ENCODE results near the gene SLC24A4. TPM values are rescaled to one million over a fixed set of nuclear protein-coding genes. Genes with fewer than 3 reads are reported as not detected.

Gene SLC24A4
- total and polyA plus RNA-seq, 2 donors = 0.66 to 0.80 TPM

DNA sequence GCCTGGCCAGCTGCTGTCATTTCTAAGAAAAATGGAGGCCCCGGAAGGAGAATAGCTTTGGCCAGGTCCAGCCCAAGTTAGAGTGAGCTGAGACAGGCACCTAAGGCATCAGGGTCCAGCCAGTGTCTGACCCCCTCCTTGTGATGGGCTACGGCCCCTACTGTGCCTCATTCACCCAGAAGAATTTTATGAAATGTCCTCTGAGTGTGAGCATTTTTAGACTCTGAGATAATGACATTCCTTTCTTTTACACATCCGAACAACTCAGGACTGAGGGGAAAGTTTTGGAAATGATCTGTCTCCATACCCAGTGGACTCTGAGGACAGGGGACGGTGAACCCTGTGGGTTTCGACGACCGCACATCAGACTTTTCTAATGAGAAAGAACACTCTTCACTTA, 50.4 kb downstream of the SLC24A4 start:
- DNase-seq (ENCODE audit: low read depth in 6 of 9, low spot score in 9 of 9) = no peak
- no peaks in the 10 kb centered on the region for H3K4me1 ChIP-seq (ENCODE audit: control insufficient read depth in 2 of 2, insufficient read depth in 2 of 2, low read length in 2 of 2)

DNA sequence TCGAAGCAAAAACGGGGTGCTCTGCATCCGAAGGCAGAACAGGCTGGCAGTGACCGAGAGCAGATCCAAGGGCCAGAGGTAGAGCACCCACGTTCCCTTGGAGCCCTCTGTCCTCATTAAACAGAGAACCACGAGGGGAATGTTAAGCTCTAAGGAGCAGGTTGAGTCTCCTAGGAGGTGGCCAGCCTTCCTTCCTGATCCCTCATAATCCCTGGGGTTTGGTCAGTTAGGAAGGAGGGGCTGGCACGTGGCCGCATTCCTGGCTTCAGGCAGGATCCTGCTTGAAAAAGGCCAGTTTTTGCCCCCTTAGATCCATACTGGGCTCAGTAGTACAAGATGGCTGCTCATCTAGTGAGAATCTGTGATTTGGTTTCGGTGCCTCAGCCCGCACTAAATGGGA, 57.2 kb downstream of the SLC24A4 start:
- 93% methylated on average over 10 of the region's 10 CpGs for WGBS

More for the DNA sequence above, 50.4 kb downstream of the SLC24A4 start:
- Histone ChIP-seq H3K27me3 (ENCODE audit: control insufficient read depth in 2 of 2, insufficient read depth in 1 of 2, low read length in 1 of 2) (peaks cover 0 to 10% of the 10 kb centered on the region in 2 donors), H3K36me3 (ENCODE audit: control insufficient read depth in 2 of 2, insufficient read depth in 2 of 2, low read length in 1 of 2) (no peaks in the 10 kb centered on the region), H3K9me3 (ENCODE audit: control insufficient read depth in 2 of 2, insufficient read depth in 1 of 2, low read length in 1 of 2) (peaks cover 0 to 11% of the 10 kb centered on the region in 2 donors), H3K27ac (ENCODE audit: low read depth in 1 of 2, low read length in 1 of 2) (no peak overlapping the region), H3K4me3 (ENCODE audit: low read length in 2 of 2) (no peak overlapping the region)
- 98% methylated on average over 7 of the region's 7 CpGs for WGBS

DNA sequence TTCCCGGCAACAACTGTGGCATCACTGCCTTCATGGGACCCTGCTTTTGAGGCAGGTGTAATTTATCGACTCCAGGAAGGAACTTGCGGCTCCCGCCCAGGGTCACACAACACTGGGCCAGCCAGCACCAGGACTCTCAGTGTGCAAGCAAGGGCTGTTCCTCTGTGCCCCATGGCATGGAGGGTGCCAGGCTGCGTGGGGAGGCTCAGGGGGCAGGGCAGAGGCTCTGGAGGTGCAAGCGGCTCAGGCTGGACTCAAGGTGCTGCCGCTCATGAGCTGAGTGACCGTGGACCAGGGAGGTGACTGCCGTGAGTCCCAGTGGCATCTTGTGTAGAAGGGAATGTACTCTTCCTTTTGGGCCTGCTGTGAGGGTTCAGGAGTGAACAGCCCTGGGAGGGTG, 57.6 kb downstream of the SLC24A4 start:
- H3K4me3 ChIP-seq (ENCODE audit: low read length in 2 of 2) = no peak overlapping the region
- H3K4me1 ChIP-seq (ENCODE audit: control insufficient read depth in 2 of 2, insufficient read depth in 2 of 2, low read length in 2 of 2) = no peaks in the 10 kb centered on the region
- H3K27ac ChIP-seq (ENCODE audit: low read depth in 1 of 2, low read length in 1 of 2) = no peak overlapping the region
- WGBS = 97% methylated on average over 9 of the region's 9 CpGs
- DNase-seq (ENCODE audit: low read depth in 6 of 9, low spot score in 9 of 9) = no peak
- H3K36me3 ChIP-seq (ENCODE audit: control insufficient read depth in 2 of 2, insufficient read depth in 2 of 2, low read length in 1 of 2) = no peaks in the 10 kb centered on the region
- peaks cover 0 to 7% of the 10 kb centered on the region in 2 donors for H3K27me3 ChIP-seq (ENCODE audit: control insufficient read depth in 2 of 2, insufficient read depth in 1 of 2, low read length in 1 of 2)
- no peaks in the 10 kb centered on the region for H3K9me3 ChIP-seq (ENCODE audit: control insufficient read depth in 2 of 2, insufficient read depth in 1 of 2, low read length in 1 of 2)

More for the DNA sequence above, 57.2 kb downstream of the SLC24A4 start:
- no peak overlapping the region for H3K4me3 ChIP-seq (ENCODE audit: low read length in 2 of 2)
- H3K27me3 ChIP-seq (ENCODE audit: control insufficient read depth in 2 of 2, insufficient read depth in 1 of 2, low read length in 1 of 2) = peaks cover 0 to 7% of the 10 kb centered on the region in 2 donors
- H3K36me3 ChIP-seq (ENCODE audit: control insufficient read depth in 2 of 2, insufficient read depth in 2 of 2, low read length in 1 of 2) = no peaks in the 10 kb centered on the region
- H3K9me3 ChIP-seq (ENCODE audit: control insufficient read depth in 2 of 2, insufficient read depth in 1 of 2, low read length in 1 of 2) = no peaks in the 10 kb centered on the region
- H3K4me1 ChIP-seq (ENCODE audit: control insufficient read depth in 2 of 2, insufficient read depth in 2 of 2, low read length in 2 of 2) = no peaks in the 10 kb centered on the region
- no peak overlapping the region for H3K27ac ChIP-seq (ENCODE audit: low read depth in 1 of 2, low read length in 1 of 2)
- no peak for DNase-seq (ENCODE audit: low read depth in 6 of 9, low spot score in 9 of 9)

DNA sequence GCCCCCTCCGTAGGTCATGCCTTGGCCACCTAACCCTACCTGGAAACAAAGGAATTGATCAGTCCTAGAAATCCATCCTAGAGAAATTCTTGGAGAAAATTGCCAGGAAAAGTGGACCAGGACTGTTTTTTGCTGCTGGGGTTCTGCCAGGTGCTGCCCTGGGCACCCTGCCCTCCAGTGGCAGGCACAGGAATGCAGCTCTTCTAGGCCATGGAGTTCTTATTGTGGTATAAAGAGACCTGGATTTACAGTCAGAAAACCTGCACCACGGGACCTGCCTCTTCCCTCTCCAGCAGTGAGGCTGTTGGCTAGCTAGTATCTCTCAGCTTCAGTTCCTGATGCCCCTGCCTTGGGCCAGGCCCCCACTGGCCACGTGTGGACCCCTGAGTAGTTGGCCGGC, 59.7 kb downstream of the SLC24A4 start:
- WGBS = 87% methylated on average over 4 of the region's 4 CpGs
- Histone ChIP-seq H3K27ac (ENCODE audit: low read depth in 1 of 2, low read length in 1 of 2) (no peak overlapping the region), H3K4me3 (ENCODE audit: low read length in 2 of 2) (no peak overlapping the region), H3K36me3 (ENCODE audit: control insufficient read depth in 2 of 2, insufficient read depth in 2 of 2, low read length in 1 of 2) (no peaks in the 10 kb centered on the region), H3K4me1 (ENCODE audit: control insufficient read depth in 2 of 2, insufficient read depth in 2 of 2, low read length in 2 of 2) (no peaks in the 10 kb centered on the region), H3K27me3 (ENCODE audit: control insufficient read depth in 2 of 2, insufficient read depth in 1 of 2, low read length in 1 of 2) (peaks cover 0 to 4% of the 10 kb centered on the region in 2 donors), H3K9me3 (ENCODE audit: control insufficient read depth in 2 of 2, insufficient read depth in 1 of 2, low read length in 1 of 2) (no peaks in the 10 kb centered on the region)
- DNase-seq (ENCODE audit: low read depth in 6 of 9, low spot score in 9 of 9) = no peak

DNA sequence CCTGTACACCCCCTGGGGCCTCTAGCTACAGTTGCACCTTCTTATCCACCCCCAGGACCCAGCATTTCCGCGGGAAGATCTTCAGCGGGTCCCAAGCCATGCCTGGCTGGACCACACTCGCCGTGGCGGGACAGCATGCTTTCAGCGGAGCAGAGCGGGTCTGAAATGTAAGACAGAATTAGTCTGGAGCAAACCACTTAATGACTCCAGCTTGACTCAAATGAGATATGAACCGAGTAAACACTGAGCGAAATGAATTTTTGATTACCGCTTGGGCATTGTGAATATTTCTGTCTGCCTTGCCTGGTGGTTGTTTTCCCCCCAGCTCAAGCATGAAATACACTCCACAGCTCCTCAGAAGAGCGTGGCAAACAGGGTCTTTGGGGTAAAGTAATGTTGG, 60.8 kb downstream of the SLC24A4 start:
- Histone ChIP-seq H3K4me3 (ENCODE audit: low read length in 2 of 2) (no peak overlapping the region), H3K36me3 (ENCODE audit: control insufficient read depth in 2 of 2, insufficient read depth in 2 of 2, low read length in 1 of 2) (no peaks in the 10 kb centered on the region), H3K9me3 (ENCODE audit: control insufficient read depth in 2 of 2, insufficient read depth in 1 of 2, low read length in 1 of 2) (no peaks in the 10 kb centered on the region), H3K27ac (ENCODE audit: low read depth in 1 of 2, low read length in 1 of 2) (no peak overlapping the region), H3K4me1 (ENCODE audit: control insufficient read depth in 2 of 2, insufficient read depth in 2 of 2, low read length in 2 of 2) (no peaks in the 10 kb centered on the region), H3K27me3 (ENCODE audit: control insufficient read depth in 2 of 2, insufficient read depth in 1 of 2, low read length in 1 of 2) (peaks cover 0 to 2% of the 10 kb centered on the region in 2 donors)
- no peak for DNase-seq (ENCODE audit: low read depth in 6 of 9, low spot score in 9 of 9)
- WGBS = 90% methylated on average over 12 of the region's 12 CpGs

DNA sequence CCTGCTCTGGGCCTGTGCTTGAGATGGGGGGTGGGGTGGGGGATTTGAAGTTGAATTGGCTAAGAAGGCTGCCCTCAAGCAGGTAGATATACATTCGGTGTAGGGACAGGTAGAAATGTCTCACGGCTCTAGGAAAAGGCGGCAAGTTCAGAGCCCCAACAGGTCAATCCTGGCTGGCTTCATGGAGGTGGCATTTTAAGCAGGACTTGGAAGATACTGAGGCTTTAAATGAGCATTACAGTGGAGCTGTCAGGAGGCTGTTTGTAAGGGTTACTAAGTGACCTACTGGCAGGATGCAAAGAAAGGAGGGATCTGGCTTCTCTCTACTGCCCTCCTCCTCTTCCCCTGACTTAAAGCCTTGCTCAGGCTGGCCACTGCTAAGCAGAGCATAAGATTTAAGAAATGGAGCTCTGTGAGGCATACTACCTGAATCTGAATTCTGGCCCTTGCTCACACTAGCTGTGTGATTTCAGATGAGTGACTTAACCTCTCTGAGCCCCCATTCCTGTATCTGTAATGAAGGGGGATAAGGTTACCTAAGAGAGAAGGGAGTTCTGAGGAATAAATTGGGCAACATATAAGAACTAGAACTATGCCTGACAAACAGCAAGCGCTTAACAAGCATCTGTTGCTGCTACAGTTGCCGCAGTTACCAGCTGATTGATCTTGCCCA, 61.6 kb downstream of the SLC24A4 start:
- peaks cover 0 to 5% of the 10 kb centered on the region in 2 donors for H3K4me1 ChIP-seq (ENCODE audit: control insufficient read depth in 2 of 2, insufficient read depth in 2 of 2, low read length in 2 of 2)
- no peaks in the 10 kb centered on the region for H3K36me3 ChIP-seq (ENCODE audit: control insufficient read depth in 2 of 2, insufficient read depth in 2 of 2, low read length in 1 of 2)
- WGBS = 96% methylated on average over 5 of the region's 5 CpGs
- no peak for DNase-seq (ENCODE audit: low read depth in 6 of 9, low spot score in 9 of 9)
- peaks cover 0 to 2% of the 10 kb centered on the region in 2 donors for H3K27me3 ChIP-seq (ENCODE audit: control insufficient read depth in 2 of 2, insufficient read depth in 1 of 2, low read length in 1 of 2)
- no peak overlapping the region for H3K4me3 ChIP-seq (ENCODE audit: low read length in 2 of 2)
- H3K9me3 ChIP-seq (ENCODE audit: control insufficient read depth in 2 of 2, insufficient read depth in 1 of 2, low read length in 1 of 2) = no peaks in the 10 kb centered on the region
- no peak overlapping the region for H3K27ac ChIP-seq (ENCODE audit: low read depth in 1 of 2, low read length in 1 of 2)

DNA sequence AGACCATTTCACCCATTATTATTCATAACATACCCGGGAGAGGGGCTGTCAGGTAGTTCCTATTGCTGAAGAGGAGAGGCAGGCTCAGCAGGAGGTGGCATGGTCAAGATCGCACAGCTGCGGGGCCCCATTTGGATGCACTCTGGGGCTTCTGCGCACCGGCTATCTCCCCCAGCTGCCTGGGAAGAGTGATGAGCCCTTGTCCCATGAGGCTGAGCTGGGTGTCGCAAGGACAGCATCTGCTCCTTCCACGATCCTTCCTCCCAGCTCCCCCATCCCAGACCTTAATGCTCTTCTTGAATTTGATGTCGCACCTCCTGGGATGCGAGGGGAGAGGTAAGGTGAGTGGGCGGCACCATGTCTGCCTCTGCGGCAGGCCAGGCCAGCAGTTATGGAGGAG, 62.6 kb downstream of the SLC24A4 start:
- no peak for DNase-seq (ENCODE audit: low read depth in 6 of 9, low spot score in 9 of 9)
- Histone ChIP-seq H3K9me3 (ENCODE audit: control insufficient read depth in 2 of 2, insufficient read depth in 1 of 2, low read length in 1 of 2) (no peaks in the 10 kb centered on the region), H3K27me3 (ENCODE audit: control insufficient read depth in 2 of 2, insufficient read depth in 1 of 2, low read length in 1 of 2) (peaks cover 0 to 2% of the 10 kb centered on the region in 2 donors), H3K4me3 (ENCODE audit: low read length in 2 of 2) (no peak overlapping the region), H3K4me1 (ENCODE audit: control insufficient read depth in 2 of 2, insufficient read depth in 2 of 2, low read length in 2 of 2) (peaks cover 0 to 10% of the 10 kb centered on the region in 2 donors), H3K36me3 (ENCODE audit: control insufficient read depth in 2 of 2, insufficient read depth in 2 of 2, low read length in 1 of 2) (no peaks in the 10 kb centered on the region), H3K27ac (ENCODE audit: low read depth in 1 of 2, low read length in 1 of 2) (no peak overlapping the region)
- WGBS = 82% methylated on average over 11 of the region's 11 CpGs

DNA sequence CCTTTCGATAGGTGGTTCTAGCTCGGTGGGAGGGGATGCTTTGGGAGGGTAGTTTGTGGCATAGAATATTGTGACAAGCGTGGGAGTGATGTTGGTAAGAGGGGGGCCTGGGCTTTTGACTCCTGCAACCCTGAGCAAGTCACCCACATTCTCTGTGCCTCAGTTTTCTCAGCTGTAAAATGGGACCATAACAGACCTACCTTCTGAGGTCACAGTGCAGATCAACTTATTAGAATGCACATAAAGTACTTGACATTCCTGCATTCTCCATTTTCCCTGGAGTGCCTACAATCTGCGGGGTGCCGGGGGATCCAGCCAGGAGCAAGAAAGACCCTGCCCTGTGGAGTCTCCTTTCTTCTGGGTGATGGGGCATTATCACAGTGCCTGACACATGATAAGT, 63.2 kb downstream of the SLC24A4 start:
- no peak for DNase-seq (ENCODE audit: low read depth in 6 of 9, low spot score in 9 of 9)
- H3K36me3 ChIP-seq (ENCODE audit: control insufficient read depth in 2 of 2, insufficient read depth in 2 of 2, low read length in 1 of 2) = no peaks in the 10 kb centered on the region
- H3K4me3 ChIP-seq (ENCODE audit: low read length in 2 of 2) = no peak overlapping the region
- WGBS = 95% methylated on average over 5 of the region's 5 CpGs
- peaks cover 0 to 10% of the 10 kb centered on the region in 2 donors for H3K4me1 ChIP-seq (ENCODE audit: control insufficient read depth in 2 of 2, insufficient read depth in 2 of 2, low read length in 2 of 2)
- no peak overlapping the region for H3K27ac ChIP-seq (ENCODE audit: low read depth in 1 of 2, low read length in 1 of 2)
- peaks cover 0 to 2% of the 10 kb centered on the region in 2 donors for H3K27me3 ChIP-seq (ENCODE audit: control insufficient read depth in 2 of 2, insufficient read depth in 1 of 2, low read length in 1 of 2)
- H3K9me3 ChIP-seq (ENCODE audit: control insufficient read depth in 2 of 2, insufficient read depth in 1 of 2, low read length in 1 of 2) = no peaks in the 10 kb centered on the region

DNA sequence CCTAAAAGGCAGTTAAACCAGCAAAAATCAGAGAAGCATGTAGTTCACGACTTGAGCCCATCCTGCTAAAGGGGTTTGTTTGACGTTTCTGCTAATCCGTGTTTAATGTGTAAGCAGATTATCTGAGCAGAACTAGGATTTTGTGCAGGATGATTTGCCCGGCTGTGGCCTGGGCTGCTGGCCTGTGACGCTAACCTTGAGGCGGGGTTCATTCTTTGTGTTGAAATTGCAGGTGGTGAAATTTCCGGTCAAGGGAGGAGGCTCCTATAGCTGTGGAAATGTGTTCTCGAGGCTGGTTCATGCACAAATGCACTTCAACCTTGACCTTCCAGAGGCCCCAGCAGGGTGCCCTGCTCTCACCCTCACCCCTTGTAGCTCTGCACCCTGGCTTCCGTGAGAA, 63.7 kb downstream of the SLC24A4 start:
- DNase-seq (ENCODE audit: low read depth in 6 of 9, low spot score in 9 of 9) = no peak
- H3K4me1 ChIP-seq (ENCODE audit: control insufficient read depth in 2 of 2, insufficient read depth in 2 of 2, low read length in 2 of 2) = peaks cover 0 to 13% of the 10 kb centered on the region in 2 donors
- no peaks in the 10 kb centered on the region for H3K36me3 ChIP-seq (ENCODE audit: control insufficient read depth in 2 of 2, insufficient read depth in 2 of 2, low read length in 1 of 2)
- H3K9me3 ChIP-seq (ENCODE audit: control insufficient read depth in 2 of 2, insufficient read depth in 1 of 2, low read length in 1 of 2) = no peaks in the 10 kb centered on the region
- no peak overlapping the region for H3K4me3 ChIP-seq (ENCODE audit: low read length in 2 of 2)
- WGBS = 94% methylated on average over 9 of the region's 9 CpGs
- H3K27ac ChIP-seq (ENCODE audit: low read depth in 1 of 2, low read length in 1 of 2) = no peak overlapping the region
- peaks cover 0 to 2% of the 10 kb centered on the region in 2 donors for H3K27me3 ChIP-seq (ENCODE audit: control insufficient read depth in 2 of 2, insufficient read depth in 1 of 2, low read length in 1 of 2)
